GM10847 (cell line): ENCODE data around the gene SLC25A12.

Source experiments
- POLR2A ChIP-seq: IDR thresholded peaks from 2 replicates; pipeline ENCODE4 v1.6.1; 2011; ENCODE audit not compliant: insufficient read length; ENCODE audit errors: extremely low read depth

The SLC25A12 gene

GRCh38 chr2:171792157-171792556 is 101.9 kb downstream of the SLC25A12 start:
- no peak for TF ChIP-seq POLR2A

- no peak for TF ChIP-seq POLR2A
Observed at GRCh38 chr2:171791361-171791760, 102.7 kb downstream of the SLC25A12 start.

- TF ChIP-seq POLR2A, result no peak
Observed at GRCh38 chr2:171789956-171790355, 104.1 kb downstream of the SLC25A12 start.

DNA sequence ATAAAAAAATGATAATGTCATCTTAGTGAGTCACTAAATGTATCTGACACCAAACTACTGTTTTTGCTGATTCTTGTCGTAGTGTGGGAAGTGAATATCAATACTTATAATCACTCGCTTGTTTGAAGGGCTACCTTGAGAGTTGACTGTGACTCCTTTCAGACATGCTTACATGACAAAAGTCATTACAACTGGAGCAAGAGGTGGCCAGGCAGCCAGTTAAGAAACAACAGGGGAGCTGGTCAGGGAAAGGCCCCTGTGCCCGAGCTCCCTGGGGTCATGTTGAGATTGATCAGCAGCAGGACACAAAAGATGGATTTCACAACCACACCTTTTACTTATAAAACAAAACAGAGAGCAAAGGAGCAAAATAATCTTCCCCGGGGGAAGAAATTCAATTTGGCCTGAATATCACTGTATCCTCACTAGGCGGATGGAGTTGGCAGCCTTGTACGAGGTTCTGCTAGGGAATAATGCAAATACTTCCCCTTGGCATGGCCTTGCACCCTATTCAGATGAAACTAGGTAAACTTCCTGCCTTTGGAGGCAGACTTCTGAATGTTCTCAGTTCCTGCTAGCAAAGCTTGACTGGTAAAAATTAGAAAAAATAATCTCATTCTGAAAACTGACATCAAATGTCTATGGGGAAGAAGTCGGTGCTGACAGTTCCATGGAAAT is 105.6 kb downstream of the SLC25A12 start:
- no peak for TF ChIP-seq POLR2A

- no peak for TF ChIP-seq POLR2A
Observed at GRCh38 chr2:171787333-171788072, 106.5 kb downstream of the SLC25A12 start.

DNA sequence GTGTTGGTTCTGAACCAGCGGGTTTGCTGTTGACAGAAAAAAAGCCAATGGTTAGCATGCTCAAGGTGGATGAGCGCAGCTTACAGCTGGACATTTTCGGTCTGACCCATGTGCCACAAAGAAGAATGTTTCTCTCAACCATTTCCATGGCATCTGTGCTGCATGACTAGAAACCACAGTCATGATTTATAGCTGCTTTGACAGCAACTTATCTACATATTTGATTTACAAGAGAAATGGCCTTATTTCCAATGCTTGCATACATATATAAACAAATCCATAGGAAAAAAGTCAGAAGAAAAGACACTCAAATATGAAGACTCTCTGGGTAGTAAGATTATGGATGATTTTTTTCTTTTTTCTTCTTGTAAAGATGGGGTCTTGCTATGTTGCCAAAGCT is 108.6 kb downstream of the SLC25A12 start:
- TF ChIP-seq POLR2A, result no peak

DNA sequence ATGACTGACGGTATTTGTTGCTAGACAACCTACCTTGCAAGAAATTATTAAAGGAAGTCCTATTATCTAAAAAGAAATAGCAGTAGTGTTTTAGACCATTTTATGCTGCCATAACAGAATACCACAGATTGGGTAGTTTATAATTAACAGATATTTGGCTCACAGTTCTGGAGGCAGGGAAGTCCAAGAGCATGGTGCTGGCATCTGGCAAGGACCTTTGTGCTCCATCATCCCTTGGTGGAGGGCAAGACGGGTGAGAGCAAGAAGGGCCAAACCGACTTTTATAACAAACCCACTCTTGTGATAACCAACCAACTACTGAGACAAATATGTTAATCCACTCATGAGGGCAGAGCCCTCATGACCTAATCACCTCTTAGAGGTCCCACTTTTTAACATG is 115.5 kb downstream of the SLC25A12 start:
- TF ChIP-seq POLR2A, result no peak

GRCh38 chr2:171772373-171772772 is 121.7 kb downstream of the SLC25A12 start:
- no peak for TF ChIP-seq POLR2A

GRCh38 chr2:171771463-171771862 is 122.6 kb downstream of the SLC25A12 start:
- no peak for TF ChIP-seq POLR2A

- no peak for TF ChIP-seq POLR2A
Observed at GRCh38 chr2:171763602-171764001, 130.4 kb downstream of the SLC25A12 start.

DNA sequence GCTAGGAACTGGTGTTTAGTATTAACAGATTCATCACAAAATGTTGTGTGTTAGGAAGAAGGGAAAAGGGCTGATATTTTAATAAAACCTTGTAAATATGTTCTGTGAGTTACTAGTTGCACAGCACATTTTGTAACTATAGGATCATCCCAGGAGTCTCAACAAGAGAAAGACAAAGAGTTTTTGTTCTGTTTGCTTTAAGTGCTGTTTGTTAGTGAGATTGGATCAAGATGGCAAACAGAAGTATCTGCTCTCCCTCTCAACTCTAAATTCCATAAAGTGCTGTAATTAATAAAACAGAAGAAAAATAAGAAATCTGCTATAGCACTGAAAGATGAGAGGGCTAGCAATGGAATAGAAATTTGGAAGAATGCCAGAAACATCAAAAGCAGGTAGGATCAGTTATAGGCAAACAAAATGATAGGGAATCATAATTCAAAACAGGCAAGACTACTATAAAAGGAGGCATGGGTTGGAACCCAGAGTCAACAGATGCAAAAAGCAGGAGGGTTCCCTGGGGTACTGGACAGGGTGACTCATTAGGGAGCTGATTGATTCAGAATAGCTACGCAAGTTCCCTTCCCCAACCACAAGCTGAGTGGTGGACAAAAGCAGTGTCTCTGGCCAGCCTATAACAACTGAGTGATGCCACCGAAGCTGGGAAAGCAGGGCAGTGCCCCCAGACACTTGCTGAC is 131.0 kb downstream of the SLC25A12 start:
- no peak for TF ChIP-seq POLR2A

DNA sequence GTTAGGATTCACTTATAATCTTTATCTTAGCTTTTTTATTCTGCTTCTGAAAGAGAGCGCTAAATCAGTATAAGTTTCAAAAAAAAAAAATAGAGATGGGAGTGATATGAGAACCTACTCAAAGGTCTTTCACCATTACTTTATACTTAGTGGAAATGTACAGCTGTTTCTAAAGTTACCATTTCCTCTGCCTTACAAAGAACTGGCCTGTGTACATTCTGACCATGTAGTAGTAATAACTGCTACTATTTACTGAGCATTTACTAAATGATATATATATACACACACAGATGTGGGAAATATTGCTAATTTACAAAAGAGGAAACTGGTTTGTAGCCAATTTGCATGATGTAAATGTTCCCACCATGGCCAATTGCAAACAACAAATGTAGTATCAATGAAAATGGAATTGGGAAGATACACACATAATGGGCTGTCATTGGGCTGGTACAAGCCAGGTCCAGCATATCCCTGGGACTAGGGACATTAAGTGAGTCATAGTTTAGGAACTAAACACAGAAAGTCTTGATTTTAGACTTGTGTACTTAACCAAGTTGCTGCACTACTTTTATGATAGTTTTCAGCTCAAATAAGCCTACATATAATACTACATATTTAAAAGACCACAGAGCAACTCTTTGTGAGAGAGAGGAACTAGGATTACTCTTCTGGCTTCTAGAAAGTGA is 139.6 kb downstream of the SLC25A12 start:
- TF ChIP-seq POLR2A, result no peak

DNA sequence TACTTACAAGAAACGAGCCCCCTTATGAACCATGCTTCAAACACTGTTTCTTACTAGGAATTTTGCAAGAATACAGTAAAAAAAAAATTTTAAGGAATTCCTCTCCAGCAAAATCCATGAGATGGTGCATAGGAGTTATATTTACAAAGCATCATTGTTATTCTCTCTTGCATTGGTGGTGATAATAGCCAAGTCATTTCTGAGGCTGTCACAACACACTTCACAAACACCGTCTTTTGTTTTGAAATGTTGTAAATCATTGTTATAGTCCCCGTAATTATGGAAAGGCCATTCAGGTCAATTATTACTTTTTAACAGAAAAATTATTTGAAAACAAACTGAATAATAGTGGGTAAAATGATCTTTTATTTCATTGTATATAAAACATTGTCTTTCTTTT is 146.7 kb downstream of the SLC25A12 start:
- no peak for TF ChIP-seq POLR2A

DNA sequence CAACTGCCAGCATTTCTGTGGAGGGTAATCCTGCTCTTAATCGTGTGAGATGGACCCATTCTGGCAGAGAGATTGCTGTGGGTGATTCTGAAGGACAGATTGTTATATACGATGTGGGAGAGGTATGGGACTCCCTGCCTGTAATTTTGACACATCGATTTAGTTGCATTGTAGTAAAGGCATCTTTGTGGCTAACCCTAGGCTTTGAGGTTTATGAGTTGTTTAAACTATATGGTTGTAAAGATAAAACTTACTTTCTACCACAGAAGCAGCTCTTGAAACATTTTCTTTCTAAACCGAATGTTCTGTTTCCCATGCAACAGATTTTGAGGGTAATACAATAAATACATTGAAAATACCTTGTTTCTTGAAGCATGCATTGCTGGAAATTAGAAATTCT is 148.2 kb downstream of the SLC25A12 start:
- no peak for TF ChIP-seq POLR2A

GRCh38 chr2:171745141-171745540 is 148.9 kb downstream of the SLC25A12 start:
- TF ChIP-seq POLR2A, result no peak
